Right lobe of liver (tissue), 6 donors: ENCODE measurements around the gene CD48. TPM values are rescaled to one million over a fixed set of nuclear protein-coding genes. Genes with fewer than 3 reads are reported as not detected.

ENCODE experiments used
- ATAC-seq, 4 donors: fragments of 200-7000 bp; cut with Tn5 transposase; one replicate each; pipeline ENCODE4 v1.9.1; 2020; ENCODE audit warnings: mild to moderate bottlenecking in 4 of 4, moderate library complexity in 4 of 4
- DNase-seq, 3 donors: peaks; one replicate each; pipeline ENCODE4 v3.0.0-alpha.2; 2020
- H3K27ac ChIP-seq, 3 donors: fragments of 200-600 bp; one replicate each; pipeline ENCODE4 v1.8.0; 2022
- H3K27me3 ChIP-seq, 2 donors: fragments of 200-600 bp; one replicate each; pipeline ENCODE4 v1.8.0; 2022
- H3K36me3 ChIP-seq, 4 donors: fragments of 200-600 bp; sonication (generic) in 1 of 4; one replicate each; pipeline versions ENCODE4 v1.5.1 to v1.8.0; 2017 to 2022; ENCODE audit warnings: control low read depth in 1 of 4
- H3K4me1 ChIP-seq, 4 donors: fragments of 200-600 bp; sonication (generic) in 1 of 4; one replicate each; pipeline versions ENCODE4 v1.5.1 to v1.8.0; 2017 to 2022; ENCODE audit warnings: control low read depth in 1 of 4
- H3K4me3 ChIP-seq, 3 donors: fragments of 200-600 bp; one replicate each; pipeline ENCODE4 v1.8.0; 2022
- H3K9me3 ChIP-seq, 4 donors: fragments of 200-600 bp; sonication (generic) in 1 of 4; one replicate each; pipeline versions ENCODE4 v1.5.1 to v1.8.0; 2017 to 2022; ENCODE audit warnings: control low read depth in 1 of 4
- POLR2A ChIP-seq: fragments of 450-650 bp; IDR thresholded peaks from one replicate; pipeline ENCODE4 v1.6.1; 2017; ENCODE audit warnings: antibody characterized with exemption, mild to moderate bottlenecking
- WGBS: methylation state at CpG from one replicate; pipeline ENCODE4 v1.1.6; 2018; ENCODE audit warnings: low coverage, low lambda C conversion rate; ENCODE audit not compliant: insufficient coverage; ENCODE audit errors: missing lambda C conversion rate; 5-methylcytosine and 5-hydroxymethylcytosine counted together
- intact Hi-C, 2 donors: fragments of 100-400 bp; cut with DNase I; formaldehyde crosslinking; loops; one replicate each; pipeline versions ENCODE4 v1.11.2 to v1.14.1; 2022
- total RNA-seq, 6 experiments: library from RNA; depleted of rRNA in 2 of 6; stranded (reverse); fragments of >200 nt in 2 of 6; fragmentation: NEBNext Ultra II Directional in 3 of 6; extraction: Animal tissue kit (Norgen Biotek cat#: 25700) in 3 of 6; gene quantifications; one replicate each; pipeline versions ENCODE4 v1.1.0 to v1.2.4, GENCODE V29; 2016 to 2023
- TF ChIP-seq, protein P1 (sequence below), 4 donors: fragments of 200-600 bp in 3 of 4; fragments of 450-650 bp in 1 of 4; IDR thresholded peaks; one replicate each; pipeline versions ENCODE4 v1.5.1 to v1.8.0; 2016 to 2022; ENCODE audit warnings: antibody characterized with exemption in 4 of 4, mild to moderate bottlenecking in 2 of 4
- donor health status: DM: no; HTN: yes; CAD: no.
- donor health status: DM: no; HTN: no; CAD: no.
- donor health status: DM: no; HTN: no; CAD: no.
- donor health status: DM: no; HTN: yes; CAD: no.
- donor health status: DM: no; HTN: yes; CAD: no.

CD48 gene
- total RNA-seq, 6 experiments from 2014 or later: 0.68 to 5.0 (median 3.4) TPM

- ATAC-seq (no peak), DNase-seq (no peak)
- Histone ChIP-seq H3K27me3 (no peaks in the 10 kb centered on the region), H3K4me1 (no peaks in the 10 kb centered on the region), H3K4me3 (no peak overlapping the region), H3K27ac (no peak overlapping the region), H3K9me3 (no peaks in the 10 kb centered on the region), H3K36me3 (no peaks in the 10 kb centered on the region)
- TF ChIP-seq, protein P1, sequence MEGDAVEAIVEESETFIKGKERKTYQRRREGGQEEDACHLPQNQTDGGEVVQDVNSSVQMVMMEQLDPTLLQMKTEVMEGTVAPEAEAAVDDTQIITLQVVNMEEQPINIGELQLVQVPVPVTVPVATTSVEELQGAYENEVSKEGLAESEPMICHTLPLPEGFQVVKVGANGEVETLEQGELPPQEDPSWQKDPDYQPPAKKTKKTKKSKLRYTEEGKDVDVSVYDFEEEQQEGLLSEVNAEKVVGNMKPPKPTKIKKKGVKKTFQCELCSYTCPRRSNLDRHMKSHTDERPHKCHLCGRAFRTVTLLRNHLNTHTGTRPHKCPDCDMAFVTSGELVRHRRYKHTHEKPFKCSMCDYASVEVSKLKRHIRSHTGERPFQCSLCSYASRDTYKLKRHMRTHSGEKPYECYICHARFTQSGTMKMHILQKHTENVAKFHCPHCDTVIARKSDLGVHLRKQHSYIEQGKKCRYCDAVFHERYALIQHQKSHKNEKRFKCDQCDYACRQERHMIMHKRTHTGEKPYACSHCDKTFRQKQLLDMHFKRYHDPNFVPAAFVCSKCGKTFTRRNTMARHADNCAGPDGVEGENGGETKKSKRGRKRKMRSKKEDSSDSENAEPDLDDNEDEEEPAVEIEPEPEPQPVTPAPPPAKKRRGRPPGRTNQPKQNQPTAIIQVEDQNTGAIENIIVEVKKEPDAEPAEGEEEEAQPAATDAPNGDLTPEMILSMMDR (IDR thresholded peaks at IDR 0.05): no peak
- TF ChIP-seq POLR2A: no peak
- 72% methylated on average over 10 of the region's 10 CpGs for WGBS
- intact Hi-C loops: no loop called here
Observed at GRCh38 chr1:160722726-160723125, 11.1 kb upstream of the CD48 start.

DNA sequence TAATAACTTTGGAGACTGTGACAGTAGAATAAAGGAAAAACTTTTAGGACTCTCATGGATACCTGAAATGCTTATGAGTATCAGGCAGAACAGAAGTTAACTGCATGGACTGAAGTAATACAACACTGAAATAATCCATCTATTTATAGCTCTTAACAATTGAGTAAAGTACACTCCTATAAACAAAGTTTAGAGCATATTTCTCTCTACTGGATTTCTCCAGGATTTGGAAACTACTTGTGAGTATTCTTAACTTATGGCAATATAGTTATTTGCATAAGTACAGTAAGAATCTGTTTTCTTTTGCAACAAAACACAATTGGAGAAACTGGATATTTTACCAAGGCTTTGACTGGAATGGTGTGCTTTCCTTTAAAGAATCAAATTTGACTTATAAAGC is 9.9 kb upstream of the CD48 start:
- intact Hi-C loops: no loop called here
- H3K4me1 ChIP-seq: no peaks in the 10 kb centered on the region
- H3K27ac ChIP-seq: no peak overlapping the region
- TF ChIP-seq, protein P1 (IDR thresholded peaks at IDR 0.05): no peak
- no peak for TF ChIP-seq POLR2A
- no peaks in the 10 kb centered on the region for H3K27me3 ChIP-seq
- ATAC-seq (no peak), DNase-seq (no peak)
- no peaks in the 10 kb centered on the region for H3K36me3 ChIP-seq
- H3K4me3 ChIP-seq: no peak overlapping the region
- no peaks in the 10 kb centered on the region for H3K9me3 ChIP-seq

DNA sequence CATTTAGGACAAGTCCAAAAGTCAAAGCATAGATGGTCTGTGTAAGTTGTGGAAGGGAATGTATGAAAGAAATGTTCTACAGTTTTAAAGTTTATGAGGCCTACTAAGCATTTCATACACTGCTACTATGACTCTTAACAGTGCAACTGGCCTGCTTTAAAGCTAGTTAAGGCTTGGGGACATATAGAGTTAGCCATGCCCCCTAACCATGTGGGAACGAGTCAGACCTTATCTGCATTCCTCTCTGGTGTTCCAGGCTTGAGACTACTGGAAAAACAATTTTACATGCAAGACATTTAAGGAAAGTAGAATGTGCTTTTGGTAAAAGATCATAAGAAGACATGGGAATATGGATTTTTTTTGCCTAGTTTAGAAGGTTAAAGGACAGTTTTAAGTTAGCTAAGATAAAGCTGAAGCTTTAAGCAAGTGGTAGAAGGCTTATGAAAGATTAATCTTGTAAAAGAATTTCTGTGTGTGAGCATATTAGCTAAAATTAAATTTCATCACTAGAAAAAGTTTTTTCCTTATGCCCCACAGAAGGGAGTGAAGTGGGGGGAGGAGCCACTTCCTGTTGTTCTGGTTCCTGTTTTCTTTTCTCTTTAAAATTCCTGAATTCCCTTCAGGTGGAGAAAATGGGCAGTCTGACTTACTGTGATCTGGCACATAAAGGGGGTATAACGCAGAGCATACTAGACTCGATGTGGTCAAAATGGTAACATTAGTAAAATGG is 8.9 kb upstream of the CD48 start:
- no peaks in the 10 kb centered on the region for H3K4me1 ChIP-seq
- intact Hi-C loops: no loop called here
- no peak overlapping the region for H3K27ac ChIP-seq
- ATAC-seq (no peak), DNase-seq (no peak)
- TF ChIP-seq, protein P1 (IDR thresholded peaks at IDR 0.05): no peak
- TF ChIP-seq POLR2A: no peak
- H3K36me3 ChIP-seq: no peaks in the 10 kb centered on the region
- H3K27me3 ChIP-seq: no peaks in the 10 kb centered on the region
- H3K9me3 ChIP-seq: no peaks in the 10 kb centered on the region
- 94% methylated on average over 2 of the region's 3 CpGs for WGBS
- H3K4me3 ChIP-seq: no peak overlapping the region

DNA sequence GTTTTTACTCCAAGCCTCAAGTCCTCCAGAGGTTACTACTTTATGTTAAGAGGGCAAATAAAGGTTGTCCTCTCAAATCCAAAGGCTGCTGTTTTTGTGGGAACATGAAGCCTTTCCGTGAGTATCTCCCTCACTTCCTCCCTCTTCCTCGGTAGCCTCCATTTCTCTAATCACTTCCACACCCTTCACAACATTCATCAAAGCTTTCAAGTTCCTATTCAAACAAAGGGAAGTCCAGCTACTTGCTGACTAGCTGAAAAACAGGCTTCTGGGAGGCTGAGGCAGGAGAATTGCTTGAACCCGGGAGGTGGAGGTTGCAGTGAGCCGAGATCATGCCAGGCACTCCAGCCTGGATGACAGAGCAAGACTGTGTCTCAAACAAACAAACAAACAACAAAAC is 6.6 kb upstream of the CD48 start:
- Histone ChIP-seq H3K9me3 (no peaks in the 10 kb centered on the region), H3K27me3 (no peaks in the 10 kb centered on the region), H3K4me3 (no peak overlapping the region), H3K27ac (no peak overlapping the region), H3K4me1 (no peaks in the 10 kb centered on the region), H3K36me3 (no peaks in the 10 kb centered on the region)
- 45% methylated on average over 4 of the region's 4 CpGs for WGBS
- TF ChIP-seq, protein P1 (IDR thresholded peaks at IDR 0.05): no peak
- no peak for TF ChIP-seq POLR2A
- DNase-seq (no peak), ATAC-seq (no peak)
- intact Hi-C loops: loop anchor here in 1 of 2 donors (10.0 kb wide), 1 partner anchor 107 kb away; no protein-coding TSS in a partner anchor
